ENCODE results near the gene UNC5B. TPM values are rescaled to one million over a fixed set of nuclear protein-coding genes. Genes with fewer than 3 reads are reported as not detected.

The UNC5B gene
- total and polyA plus RNA-seq, 4 donors = 2.9 to 13.0 (median 8.5) TPM

- H3K9me3 ChIP-seq (ENCODE audit: control insufficient read depth, low read length) = no peaks in the 10 kb centered on the region
- ATAC-seq (ENCODE audit: low FRiP score) = no peak
- intact Hi-C loops (cut with DNase I) = no loop called here
- WGBS, 2 donors = 46 to 48% methylated on average over 6 of the region's 6 CpGs
- no peaks in the 10 kb centered on the region for H3K36me3 ChIP-seq (ENCODE audit: control insufficient read depth in 1 of 2, insufficient read depth in 2 of 2, low read length in 1 of 2)
- no peaks in the 10 kb centered on the region for H3K27me3 ChIP-seq (ENCODE audit: control insufficient read depth in 1 of 2, insufficient read depth in 2 of 2, low read length in 1 of 2)
- H3K27ac ChIP-seq (ENCODE audit: low read depth in 1 of 2, low read length in 2 of 2) = peak overlapping the region in 1 of 2 donors; percentile 17
- no peak for DNase-seq
- H3K4me3 ChIP-seq (ENCODE audit: low read length in 2 of 2) = no peak overlapping the region
- no peaks in the 10 kb centered on the region for H3K4me1 ChIP-seq (ENCODE audit: control insufficient read depth in 1 of 2, insufficient read depth in 2 of 2, low read length in 2 of 2)
Measured at GRCh38 chr10:71243756-71244395, 31.5 kb downstream of the UNC5B start.

DNA sequence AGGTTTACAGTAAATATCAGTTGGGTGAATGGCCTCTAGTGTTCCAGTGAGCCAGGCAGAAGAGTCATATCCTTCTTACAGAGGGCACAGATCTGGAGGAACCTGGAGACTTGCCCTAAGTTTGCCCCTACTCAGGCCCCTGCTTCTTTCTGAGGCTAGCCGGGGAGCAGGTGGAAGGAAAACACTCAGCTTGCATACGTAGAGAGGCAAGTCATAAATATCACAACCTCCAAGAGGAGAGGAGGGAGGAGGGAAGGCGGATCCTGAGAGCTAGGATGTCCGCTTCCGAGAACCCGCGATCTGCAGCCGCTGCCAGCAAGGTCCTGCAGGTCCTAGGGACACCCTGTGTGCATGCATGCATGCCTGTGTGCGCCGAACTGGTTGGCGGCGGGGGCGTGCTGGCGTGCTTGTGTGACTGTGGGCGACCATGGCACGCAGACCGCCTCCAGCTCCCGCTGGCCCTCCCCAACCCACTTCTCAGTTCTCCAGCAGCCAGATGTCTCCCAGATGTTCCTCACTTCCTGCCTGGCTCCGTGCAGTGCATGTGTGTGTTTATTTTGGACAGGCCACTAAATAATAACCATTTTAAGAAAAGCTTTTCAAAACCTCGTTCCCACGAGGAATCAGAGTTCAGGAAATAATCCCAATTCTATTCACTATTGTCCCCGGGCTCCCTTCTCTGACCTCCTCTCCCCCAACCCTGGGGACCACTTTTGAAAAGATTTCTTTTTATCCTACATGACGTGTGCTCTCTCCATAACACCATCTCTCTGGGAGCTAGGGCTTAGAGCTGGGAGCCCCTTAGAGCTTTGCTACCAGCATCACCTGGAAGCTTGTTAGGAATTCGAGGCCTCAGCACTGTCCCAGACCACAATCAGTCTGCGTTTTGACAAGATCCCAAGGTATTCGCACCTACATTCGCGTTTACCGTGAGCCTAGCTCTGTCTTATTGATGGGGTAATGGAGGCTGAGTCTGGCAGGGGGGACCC is 32.4 kb downstream of the UNC5B start:
- Histone ChIP-seq H3K36me3 (ENCODE audit: control insufficient read depth in 1 of 2, insufficient read depth in 2 of 2, low read length in 1 of 2) (no peaks in the 10 kb centered on the region), H3K4me3 (ENCODE audit: low read length in 2 of 2) (no peak overlapping the region), H3K27ac (ENCODE audit: low read depth in 1 of 2, low read length in 2 of 2) (peak overlapping the region in 1 of 2 donors; percentile 17), H3K4me1 (ENCODE audit: control insufficient read depth in 1 of 2, insufficient read depth in 2 of 2, low read length in 2 of 2) (no peaks in the 10 kb centered on the region), H3K27me3 (ENCODE audit: control insufficient read depth in 1 of 2, insufficient read depth in 2 of 2, low read length in 1 of 2) (no peaks in the 10 kb centered on the region), H3K9me3 (ENCODE audit: control insufficient read depth, low read length) (no peaks in the 10 kb centered on the region)
- peak; percentile 79 to 84 for DNase-seq
- 16% methylated on average over 29 of the region's 29 CpGs for WGBS, 2 donors
- intact Hi-C loops (cut with DNase I) = no loop called here
- ATAC-seq (ENCODE audit: low FRiP score) = peak; percentile 67

DNA sequence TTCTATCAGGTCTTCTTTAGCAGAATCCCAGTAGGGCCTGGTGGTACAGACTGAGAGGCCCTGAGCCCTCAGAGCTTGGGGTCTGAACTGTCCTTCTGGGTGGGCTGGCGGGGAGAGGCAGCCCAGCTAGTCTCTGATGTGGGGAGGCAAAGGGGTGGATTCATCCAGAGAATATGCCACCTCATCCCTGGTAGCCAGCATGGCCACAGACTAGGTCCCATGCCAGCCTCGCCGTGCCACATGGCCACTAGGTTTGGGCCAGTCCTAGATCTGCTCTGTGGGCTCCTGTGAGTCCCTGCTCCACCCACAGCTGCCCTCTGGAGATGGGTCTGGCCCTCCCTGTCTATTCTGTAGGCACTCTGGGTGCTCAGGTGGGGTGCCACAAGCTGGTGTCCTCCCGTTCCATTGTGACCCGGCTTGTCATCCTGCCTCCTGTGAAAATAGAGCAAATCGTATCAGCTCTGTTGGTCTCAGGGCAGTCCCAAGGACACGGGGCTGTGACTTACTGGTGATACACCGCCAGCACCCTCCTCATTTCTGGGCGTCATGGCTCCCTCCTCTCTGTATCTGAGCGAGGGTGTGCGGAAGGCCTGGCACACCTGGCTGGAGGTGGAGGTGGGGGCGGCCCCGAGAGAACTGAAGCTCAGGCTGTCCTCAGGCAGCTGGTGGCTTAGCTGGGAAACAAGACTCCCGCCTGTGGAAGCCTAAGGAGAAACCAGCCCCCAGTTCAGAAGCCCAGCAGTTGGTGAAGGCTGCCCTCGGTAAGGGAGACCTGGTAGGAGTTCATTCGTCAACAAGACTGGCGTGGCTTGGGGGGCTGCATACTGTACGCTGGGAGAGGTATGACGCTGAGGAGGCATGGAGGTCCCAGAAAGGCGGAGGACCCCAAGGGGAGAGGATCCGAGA is 33.3 kb downstream of the UNC5B start:
- 88 to 95% methylated on average over 21 of the region's 21 CpGs for WGBS, 2 donors
- H3K4me1 ChIP-seq (ENCODE audit: control insufficient read depth in 1 of 2, insufficient read depth in 2 of 2, low read length in 2 of 2) = no peaks in the 10 kb centered on the region
- DNase-seq (peak in 1 of 2 donors; percentile 41), ATAC-seq (ENCODE audit: low FRiP score) (no peak)
- H3K9me3 ChIP-seq (ENCODE audit: control insufficient read depth, low read length) = no peaks in the 10 kb centered on the region
- H3K36me3 ChIP-seq (ENCODE audit: control insufficient read depth in 1 of 2, insufficient read depth in 2 of 2, low read length in 1 of 2) = no peaks in the 10 kb centered on the region
- intact Hi-C loops (cut with DNase I) = no loop called here
- no peak overlapping the region for H3K27ac ChIP-seq (ENCODE audit: low read depth in 1 of 2, low read length in 2 of 2)
- no peak overlapping the region for H3K4me3 ChIP-seq (ENCODE audit: low read length in 2 of 2)
- H3K27me3 ChIP-seq (ENCODE audit: control insufficient read depth in 1 of 2, insufficient read depth in 2 of 2, low read length in 1 of 2) = no peaks in the 10 kb centered on the region

DNA sequence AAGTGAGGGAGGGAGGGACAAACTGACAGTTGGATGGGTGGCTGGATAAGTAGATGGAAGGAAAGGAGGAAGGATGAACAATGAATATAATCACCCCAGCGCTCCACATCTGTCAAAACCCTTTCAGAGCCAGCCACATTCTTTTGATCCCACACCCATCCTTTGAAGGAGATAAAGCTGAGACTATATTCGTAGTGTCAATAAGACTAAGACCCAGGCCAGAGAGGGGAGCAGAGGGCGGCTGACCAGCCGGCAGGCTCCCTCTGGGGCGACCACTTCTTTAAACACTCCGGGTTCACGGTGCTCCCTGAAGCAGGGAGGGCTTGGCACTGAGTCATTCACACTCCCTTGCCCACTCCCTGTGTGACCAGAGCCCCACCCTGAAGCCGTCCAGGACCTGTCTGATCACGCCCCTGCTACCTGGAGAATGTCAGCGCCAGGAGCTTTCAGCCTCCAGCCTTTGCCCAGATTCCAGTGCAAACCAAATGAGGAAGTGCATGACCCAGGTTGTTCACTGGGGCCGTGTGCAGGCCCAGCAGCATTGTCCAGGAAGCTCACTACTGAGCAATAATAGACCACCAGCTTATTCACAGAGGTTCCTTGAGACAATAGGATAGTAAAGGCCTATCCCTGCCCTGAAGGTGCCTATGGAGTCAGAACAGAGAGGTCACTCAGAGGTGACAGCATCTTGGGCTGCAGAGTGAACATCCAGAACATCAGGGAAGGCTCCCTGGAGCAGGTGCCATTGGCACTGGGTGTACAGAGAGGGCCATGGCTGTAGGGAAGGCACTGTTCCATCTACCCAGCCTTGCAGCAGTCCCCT is 34.4 kb downstream of the UNC5B start:
- no peak for ATAC-seq (ENCODE audit: low FRiP score)
- H3K27ac ChIP-seq (ENCODE audit: low read depth in 1 of 2, low read length in 2 of 2) = no peak overlapping the region

GRCh38 chr10:71247414-71247705 is 35.0 kb downstream of the UNC5B start:
- WGBS, 2 donors = 91 to 92% methylated on average over 4 of the region's 4 CpGs
- Histone ChIP-seq H3K4me1 (ENCODE audit: control insufficient read depth in 1 of 2, insufficient read depth in 2 of 2, low read length in 2 of 2) (no peaks in the 10 kb centered on the region), H3K27ac (ENCODE audit: low read depth in 1 of 2, low read length in 2 of 2) (no peak overlapping the region), H3K36me3 (ENCODE audit: control insufficient read depth in 1 of 2, insufficient read depth in 2 of 2, low read length in 1 of 2) (no peaks in the 10 kb centered on the region), H3K27me3 (ENCODE audit: control insufficient read depth in 1 of 2, insufficient read depth in 2 of 2, low read length in 1 of 2) (no peaks in the 10 kb centered on the region), H3K4me3 (ENCODE audit: low read length in 2 of 2) (no peak overlapping the region), H3K9me3 (ENCODE audit: control insufficient read depth, low read length) (no peaks in the 10 kb centered on the region)
- ATAC-seq (ENCODE audit: low FRiP score) (no peak), DNase-seq (peak in 1 of 2 donors; percentile 36)
- intact Hi-C loops (cut with DNase I) = no loop called here

More for the DNA sequence above, 34.4 kb downstream of the UNC5B start:
- Histone ChIP-seq H3K4me3 (ENCODE audit: low read length in 2 of 2) (no peak overlapping the region), H3K36me3 (ENCODE audit: control insufficient read depth in 1 of 2, insufficient read depth in 2 of 2, low read length in 1 of 2) (no peaks in the 10 kb centered on the region), H3K27me3 (ENCODE audit: control insufficient read depth in 1 of 2, insufficient read depth in 2 of 2, low read length in 1 of 2) (no peaks in the 10 kb centered on the region), H3K4me1 (ENCODE audit: control insufficient read depth in 1 of 2, insufficient read depth in 2 of 2, low read length in 2 of 2) (no peaks in the 10 kb centered on the region), H3K9me3 (ENCODE audit: control insufficient read depth, low read length) (no peaks in the 10 kb centered on the region)
- whole genome bisulfite sequencing, 2 donors = 86 to 88% methylated on average over 11 of the region's 11 CpGs
- intact Hi-C loops (cut with DNase I) = no loop called here
- peak in 1 of 2 donors; percentile 43 for DNase-seq

GRCh38 chr10:71247804-71248203 is 35.4 kb downstream of the UNC5B start:
- Histone ChIP-seq H3K36me3 (ENCODE audit: control insufficient read depth in 1 of 2, insufficient read depth in 2 of 2, low read length in 1 of 2) (no peaks in the 10 kb centered on the region), H3K27me3 (ENCODE audit: control insufficient read depth in 1 of 2, insufficient read depth in 2 of 2, low read length in 1 of 2) (no peaks in the 10 kb centered on the region), H3K9me3 (ENCODE audit: control insufficient read depth, low read length) (no peaks in the 10 kb centered on the region), H3K4me1 (ENCODE audit: control insufficient read depth in 1 of 2, insufficient read depth in 2 of 2, low read length in 2 of 2) (no peaks in the 10 kb centered on the region), H3K4me3 (ENCODE audit: low read length in 2 of 2) (no peak overlapping the region), H3K27ac (ENCODE audit: low read depth in 1 of 2, low read length in 2 of 2) (no peak overlapping the region)
- WGBS, 2 donors = 91 to 100% methylated on average over 1 of the region's 1 CpG
- ATAC-seq (ENCODE audit: low FRiP score) = no peak
- no peak for DNase-seq
- intact Hi-C loops (cut with DNase I) = no loop called here

GRCh38 chr10:71248210-71248609 is 35.8 kb downstream of the UNC5B start:
- Histone ChIP-seq H3K9me3 (ENCODE audit: control insufficient read depth, low read length) (no peaks in the 10 kb centered on the region), H3K27me3 (ENCODE audit: control insufficient read depth in 1 of 2, insufficient read depth in 2 of 2, low read length in 1 of 2) (no peaks in the 10 kb centered on the region), H3K27ac (ENCODE audit: low read depth in 1 of 2, low read length in 2 of 2) (no peak overlapping the region), H3K4me1 (ENCODE audit: control insufficient read depth in 1 of 2, insufficient read depth in 2 of 2, low read length in 2 of 2) (no peaks in the 10 kb centered on the region), H3K4me3 (ENCODE audit: low read length in 2 of 2) (no peak overlapping the region), H3K36me3 (ENCODE audit: control insufficient read depth in 1 of 2, insufficient read depth in 2 of 2, low read length in 1 of 2) (no peaks in the 10 kb centered on the region)
- DNase-seq (peak in 1 of 2 donors; percentile 25), ATAC-seq (ENCODE audit: low FRiP score) (no peak)
- intact Hi-C loops (cut with DNase I) = no loop called here
- WGBS, 2 donors = 90 to 92% methylated on average over 6 of the region's 6 CpGs

DNA sequence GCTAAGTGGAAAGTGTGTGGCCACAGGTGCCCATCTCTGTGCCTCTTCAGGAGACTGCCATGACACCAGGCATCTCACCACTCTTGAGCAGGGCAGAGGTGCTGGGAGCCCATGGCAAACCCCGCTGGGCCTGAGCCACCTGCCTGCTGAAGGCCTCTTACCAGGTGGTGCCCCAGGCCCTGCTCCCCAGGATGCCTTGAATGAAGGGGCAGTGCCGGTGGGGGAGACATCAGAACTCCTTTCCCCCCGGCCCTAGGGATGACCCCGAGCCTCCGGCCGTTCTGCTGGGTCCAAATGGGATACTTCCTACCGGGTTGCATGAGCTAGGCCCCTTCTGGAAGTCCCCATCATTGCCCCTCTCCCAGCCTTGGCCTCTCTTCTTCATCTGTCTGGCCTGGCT is 37.6 kb downstream of the UNC5B start:
- H3K27me3 ChIP-seq (ENCODE audit: control insufficient read depth in 1 of 2, insufficient read depth in 2 of 2, low read length in 1 of 2) = no peaks in the 10 kb centered on the region
- WGBS, 2 donors = 91 to 95% methylated on average over 7 of the region's 7 CpGs
- no peaks in the 10 kb centered on the region for H3K36me3 ChIP-seq (ENCODE audit: control insufficient read depth in 1 of 2, insufficient read depth in 2 of 2, low read length in 1 of 2)
- no peaks in the 10 kb centered on the region for H3K4me1 ChIP-seq (ENCODE audit: control insufficient read depth in 1 of 2, insufficient read depth in 2 of 2, low read length in 2 of 2)
- DNase-seq = peak in 1 of 2 donors; percentile 36
- H3K27ac ChIP-seq (ENCODE audit: low read depth in 1 of 2, low read length in 2 of 2) = no peak overlapping the region
- H3K9me3 ChIP-seq (ENCODE audit: control insufficient read depth, low read length) = no peaks in the 10 kb centered on the region
- no peak for ATAC-seq (ENCODE audit: low FRiP score)
- no peak overlapping the region for H3K4me3 ChIP-seq (ENCODE audit: low read length in 2 of 2)
- intact Hi-C loops (cut with DNase I) = no loop called here
